ENCODE results near the gene PTPRK.

Gene PTPRK

GRCh38 chr6:128018821-128019220, 501.6 kb downstream of the PTPRK start:
- H3K4me1 ChIP-seq (ENCODE audit: control insufficient read depth, low read depth, low read length): no peaks in the 10 kb centered on the region
- no peak overlapping the region for H2BK15ac ChIP-seq (replicated peaks; ENCODE audit: low read depth)
- no peaks in the 10 kb centered on the region for H3K79me1 ChIP-seq (ENCODE audit: low read length)
- no CpG with 5 or more reads among the region's 2 CpGs for WGBS (ENCODE audit: extremely low coverage, insufficient coverage, low lambda C conversion rate)
- H3K18ac ChIP-seq (ENCODE audit: low read length): no peak overlapping the region
- H2AK5ac ChIP-seq (ENCODE audit: low read length): no peak overlapping the region
- no peak overlapping the region for H3K4ac ChIP-seq (ENCODE audit: low read depth, low read length)
- no peak overlapping the region for H3K27ac ChIP-seq (ENCODE audit: low read depth, low read length)
- no peak overlapping the region for H4K8ac ChIP-seq (ENCODE audit: low read depth, low read length)
- no peaks in the 10 kb centered on the region for H3K27me3 ChIP-seq (ENCODE audit: insufficient read depth, low read length, poor library complexity)
- H3K9ac ChIP-seq (ENCODE audit: low read length): no peak overlapping the region
- no peak overlapping the region for H2BK5ac ChIP-seq (ENCODE audit: low read length)
- no peak overlapping the region for H4K5ac ChIP-seq (ENCODE audit: low read length)
- H3K4me2 ChIP-seq (ENCODE audit: low read length): no peak overlapping the region
- no peaks in the 10 kb centered on the region for H3K79me2 ChIP-seq (ENCODE audit: control insufficient read depth, insufficient read depth, low read length)
- DNase-seq: no peak
- no peaks in the 10 kb centered on the region for H3K36me3 ChIP-seq (ENCODE audit: control insufficient read depth, insufficient read depth, low read length)
- no peak overlapping the region for H3K23ac ChIP-seq (ENCODE audit: low read length)
- H3K56ac ChIP-seq (ENCODE audit: low read length): no peak overlapping the region
- no peak overlapping the region for H2BK120ac ChIP-seq (ENCODE audit: low read depth, low read length)
- H3K4me3 ChIP-seq (ENCODE audit: low read length): no peak overlapping the region

- H2BK120ac ChIP-seq (ENCODE audit: low read depth, low read length): no peak overlapping the region
- no peak overlapping the region for H3K4me2 ChIP-seq (ENCODE audit: low read length)
- H3K4me1 ChIP-seq (ENCODE audit: control insufficient read depth, low read depth, low read length): no peaks in the 10 kb centered on the region
- H3K79me1 ChIP-seq (ENCODE audit: low read length): no peaks in the 10 kb centered on the region
- DNase-seq: no peak
- H3K4ac ChIP-seq (ENCODE audit: low read depth, low read length): no peak overlapping the region
- no peak overlapping the region for H3K9ac ChIP-seq (ENCODE audit: low read length)
- no peaks in the 10 kb centered on the region for H3K27me3 ChIP-seq (ENCODE audit: insufficient read depth, low read length, poor library complexity)
- no peak overlapping the region for H3K18ac ChIP-seq (ENCODE audit: low read length)
- no peak overlapping the region for H3K23ac ChIP-seq (ENCODE audit: low read length)
- no peak overlapping the region for H3K56ac ChIP-seq (ENCODE audit: low read length)
- no peaks in the 10 kb centered on the region for H3K36me3 ChIP-seq (ENCODE audit: control insufficient read depth, insufficient read depth, low read length)
- no peak overlapping the region for H3K4me3 ChIP-seq (ENCODE audit: low read length)
- no peak overlapping the region for H3K27ac ChIP-seq (ENCODE audit: low read depth, low read length)
- no peak overlapping the region for H4K5ac ChIP-seq (ENCODE audit: low read length)
- no peak overlapping the region for H2AK5ac ChIP-seq (ENCODE audit: low read length)
- H3K79me2 ChIP-seq (ENCODE audit: control insufficient read depth, insufficient read depth, low read length): no peaks in the 10 kb centered on the region
- H2BK5ac ChIP-seq (ENCODE audit: low read length): no peak overlapping the region
- H2BK15ac ChIP-seq (replicated peaks; ENCODE audit: low read depth): no peak overlapping the region
- H4K8ac ChIP-seq (ENCODE audit: low read depth, low read length): no peak overlapping the region
Observed at GRCh38 chr6:128017288-128017687, 503.1 kb downstream of the PTPRK start.

GRCh38 chr6:128007658-128008057, 512.7 kb downstream of the PTPRK start:
- Histone ChIP-seq H3K36me3 (ENCODE audit: control insufficient read depth, insufficient read depth, low read length) (no peaks in the 10 kb centered on the region), H3K4me2 (ENCODE audit: low read length) (no peak overlapping the region), H3K4me1 (ENCODE audit: control insufficient read depth, low read depth, low read length) (no peaks in the 10 kb centered on the region), H3K23ac (ENCODE audit: low read length) (no peak overlapping the region), H3K27ac (ENCODE audit: low read depth, low read length) (no peak overlapping the region), H4K5ac (ENCODE audit: low read length) (no peak overlapping the region), H3K4ac (ENCODE audit: low read depth, low read length) (no peak overlapping the region), H2BK120ac (ENCODE audit: low read depth, low read length) (no peak overlapping the region), H2BK15ac (replicated peaks; ENCODE audit: low read depth) (no peak overlapping the region), H4K8ac (ENCODE audit: low read depth, low read length) (no peak overlapping the region), H2AK5ac (ENCODE audit: low read length) (no peak overlapping the region), H3K18ac (ENCODE audit: low read length) (no peak overlapping the region), H3K9ac (ENCODE audit: low read length) (no peak overlapping the region), H3K4me3 (ENCODE audit: low read length) (no peak overlapping the region), H3K79me2 (ENCODE audit: control insufficient read depth, insufficient read depth, low read length) (no peaks in the 10 kb centered on the region), H3K79me1 (ENCODE audit: low read length) (no peaks in the 10 kb centered on the region), H3K56ac (ENCODE audit: low read length) (no peak overlapping the region), H2BK5ac (ENCODE audit: low read length) (no peak overlapping the region), H3K27me3 (ENCODE audit: insufficient read depth, low read length, poor library complexity) (no peaks in the 10 kb centered on the region)
- WGBS (ENCODE audit: extremely low coverage, insufficient coverage, low lambda C conversion rate): no CpG with 5 or more reads among the region's 1 CpG
- DNase-seq: no peak

- no peak overlapping the region for H2AK5ac ChIP-seq (ENCODE audit: low read length)
- no peaks in the 10 kb centered on the region for H3K4me1 ChIP-seq (ENCODE audit: control insufficient read depth, low read depth, low read length)
- H4K5ac ChIP-seq (ENCODE audit: low read length): no peak overlapping the region
- H3K4me3 ChIP-seq (ENCODE audit: low read length): no peak overlapping the region
- no peaks in the 10 kb centered on the region for H3K27me3 ChIP-seq (ENCODE audit: insufficient read depth, low read length, poor library complexity)
- no peak overlapping the region for H3K4ac ChIP-seq (ENCODE audit: low read depth, low read length)
- no peak overlapping the region for H3K18ac ChIP-seq (ENCODE audit: low read length)
- no peaks in the 10 kb centered on the region for H3K79me2 ChIP-seq (ENCODE audit: control insufficient read depth, insufficient read depth, low read length)
- no CpG with 5 or more reads among the region's 5 CpGs for WGBS (ENCODE audit: extremely low coverage, insufficient coverage, low lambda C conversion rate)
- no peak overlapping the region for H3K23ac ChIP-seq (ENCODE audit: low read length)
- no peak overlapping the region for H3K56ac ChIP-seq (ENCODE audit: low read length)
- H3K4me2 ChIP-seq (ENCODE audit: low read length): no peak overlapping the region
- no peak overlapping the region for H2BK5ac ChIP-seq (ENCODE audit: low read length)
- no peak for DNase-seq
- H3K79me1 ChIP-seq (ENCODE audit: low read length): no peaks in the 10 kb centered on the region
- no peak overlapping the region for H3K27ac ChIP-seq (ENCODE audit: low read depth, low read length)
- no peak overlapping the region for H4K8ac ChIP-seq (ENCODE audit: low read depth, low read length)
- no peak overlapping the region for H2BK120ac ChIP-seq (ENCODE audit: low read depth, low read length)
- no peaks in the 10 kb centered on the region for H3K36me3 ChIP-seq (ENCODE audit: control insufficient read depth, insufficient read depth, low read length)
- H2BK15ac ChIP-seq (replicated peaks; ENCODE audit: low read depth): no peak overlapping the region
- no peak overlapping the region for H3K9ac ChIP-seq (ENCODE audit: low read length)
Observed at GRCh38 chr6:128005009-128005408, 515.4 kb downstream of the PTPRK start.

- Histone ChIP-seq H3K9ac (ENCODE audit: low read length) (no peak overlapping the region), H3K79me1 (ENCODE audit: low read length) (no peaks in the 10 kb centered on the region), H3K36me3 (ENCODE audit: control insufficient read depth, insufficient read depth, low read length) (no peaks in the 10 kb centered on the region), H3K4me1 (ENCODE audit: control insufficient read depth, low read depth, low read length) (no peaks in the 10 kb centered on the region), H3K27ac (ENCODE audit: low read depth, low read length) (no peak overlapping the region), H3K18ac (ENCODE audit: low read length) (no peak overlapping the region), H4K8ac (ENCODE audit: low read depth, low read length) (no peak overlapping the region), H3K27me3 (ENCODE audit: insufficient read depth, low read length, poor library complexity) (no peaks in the 10 kb centered on the region), H4K5ac (ENCODE audit: low read length) (no peak overlapping the region), H3K4me2 (ENCODE audit: low read length) (no peak overlapping the region), H3K4ac (ENCODE audit: low read depth, low read length) (no peak overlapping the region), H2BK5ac (ENCODE audit: low read length) (no peak overlapping the region), H3K56ac (ENCODE audit: low read length) (no peak overlapping the region), H3K23ac (ENCODE audit: low read length) (no peak overlapping the region), H2AK5ac (ENCODE audit: low read length) (no peak overlapping the region), H2BK120ac (ENCODE audit: low read depth, low read length) (no peak overlapping the region), H2BK15ac (replicated peaks; ENCODE audit: low read depth) (no peak overlapping the region), H3K79me2 (ENCODE audit: control insufficient read depth, insufficient read depth, low read length) (no peaks in the 10 kb centered on the region), H3K4me3 (ENCODE audit: low read length) (no peak overlapping the region)
- no peak for DNase-seq
- WGBS (ENCODE audit: extremely low coverage, insufficient coverage, low lambda C conversion rate): no CpG with 5 or more reads among the region's 2 CpGs
Observed at GRCh38 chr6:128000363-128000762, 520.0 kb downstream of the PTPRK start.

GRCh38 chr6:127998985-127999384, 521.4 kb downstream of the PTPRK start:
- Histone ChIP-seq H2BK15ac (replicated peaks; ENCODE audit: low read depth) (no peak overlapping the region), H3K79me1 (ENCODE audit: low read length) (no peaks in the 10 kb centered on the region), H2AK5ac (ENCODE audit: low read length) (no peak overlapping the region), H3K4me3 (ENCODE audit: low read length) (no peak overlapping the region), H3K4ac (ENCODE audit: low read depth, low read length) (no peak overlapping the region), H3K27ac (ENCODE audit: low read depth, low read length) (no peak overlapping the region), H3K4me1 (ENCODE audit: control insufficient read depth, low read depth, low read length) (no peaks in the 10 kb centered on the region), H3K56ac (ENCODE audit: low read length) (no peak overlapping the region), H3K18ac (ENCODE audit: low read length) (no peak overlapping the region), H3K79me2 (ENCODE audit: control insufficient read depth, insufficient read depth, low read length) (no peaks in the 10 kb centered on the region), H2BK5ac (ENCODE audit: low read length) (no peak overlapping the region), H3K4me2 (ENCODE audit: low read length) (no peak overlapping the region), H4K8ac (ENCODE audit: low read depth, low read length) (no peak overlapping the region), H3K23ac (ENCODE audit: low read length) (no peak overlapping the region), H3K9ac (ENCODE audit: low read length) (no peak overlapping the region), H3K36me3 (ENCODE audit: control insufficient read depth, insufficient read depth, low read length) (no peaks in the 10 kb centered on the region), H3K27me3 (ENCODE audit: insufficient read depth, low read length, poor library complexity) (no peaks in the 10 kb centered on the region), H2BK120ac (ENCODE audit: low read depth, low read length) (no peak overlapping the region), H4K5ac (ENCODE audit: low read length) (no peak overlapping the region)
- WGBS (ENCODE audit: extremely low coverage, insufficient coverage, low lambda C conversion rate): no CpG with 5 or more reads among the region's 4 CpGs
- DNase-seq: no peak

Data from mesendoderm (in vitro differentiated cells).